HAP-1 (cell line): ENCODE measurements around the gene QKI.

Experiments used
- DNase-seq, 2 experiments: peaks; one replicate each; pipeline ENCODE4 v3.0.0-alpha.2; 2016 to 2020; ENCODE audit warnings: low spot score in 2 of 2
- H3K27me3 ChIP-seq: fragments of 250-450 bp; sonication (Bioruptor Pico); 2 replicates; pipeline ENCODE4 v1.5.1; 2020; ENCODE audit warnings: low read depth, mild to moderate bottlenecking, moderate library complexity
- H3K36me3 ChIP-seq: fragments of 250-450 bp; sonication (Bioruptor Pico); replicated peaks from 2 replicates; pipeline ENCODE4 v1.5.1; 2020; ENCODE audit warnings: mild to moderate bottlenecking
- H3K4me1 ChIP-seq: fragments of 250-450 bp; sonication (Bioruptor Pico); 2 replicates; pipeline ENCODE4 v1.5.1; 2020; ENCODE audit warnings: mild to moderate bottlenecking
- H3K4me3 ChIP-seq: fragments of 250-450 bp; sonication (Bioruptor Pico); 2 replicates; pipeline ENCODE4 v1.5.1; 2020; ENCODE audit warnings: mild to moderate bottlenecking, moderate library complexity
- H3K9me3 ChIP-seq: fragments of 250-450 bp; sonication (Bioruptor Pico); 2 replicates; pipeline ENCODE4 v1.5.1; 2020; ENCODE audit warnings: mild to moderate bottlenecking, moderate library complexity
- in situ Hi-C: fragments of 300-500 bp; cut with MboI; formaldehyde crosslinking; loops from 3 replicates; pipeline ENCODE4 v1.14.3; 2020; ENCODE audit warnings: low sequenced_read_pairs, inconsistent platforms, mixed read lengths

Gene QKI

GRCh38 chr6:163413345-163414116, 987 bp upstream of the QKI start:
- Histone ChIP-seq H3K4me3 (peak overlapping the region; percentile 49), H3K27me3 (no peaks in the 10 kb centered on the region), H3K4me1 (peaks cover 8% of the 10 kb centered on the region), H3K9me3 (no peaks in the 10 kb centered on the region), H3K36me3 (no peaks in the 10 kb centered on the region)
- in situ Hi-C loops: loop anchor here (10.0 kb wide), 1 partner anchor 559 kb away; no protein-coding TSS in a partner anchor
- DNase-seq: peak; percentile 71 to 84

GRCh38 chr6:163414946-163415619, 565 bp downstream of the QKI start:
- Histone ChIP-seq H3K27me3 (no peaks in the 10 kb centered on the region), H3K4me3 (peak overlapping the region; percentile 66), H3K36me3 (no peaks in the 10 kb centered on the region), H3K9me3 (no peaks in the 10 kb centered on the region), H3K4me1 (peaks cover 21% of the 10 kb centered on the region)
- in situ Hi-C loops: loop anchor here (10.0 kb wide), 1 partner anchor 560 kb away; no protein-coding TSS in a partner anchor
- DNase-seq: peak in 1 of 2 experiments; percentile 27

- Histone ChIP-seq H3K4me3 (peak overlapping the region; percentile 66), H3K36me3 (no peaks in the 10 kb centered on the region), H3K27me3 (no peaks in the 10 kb centered on the region), H3K9me3 (no peaks in the 10 kb centered on the region), H3K4me1 (peaks cover 25% of the 10 kb centered on the region)
- peak in 1 of 2 experiments; percentile 54 for DNase-seq
- in situ Hi-C loops: loop anchor here (10.0 kb wide), 1 partner anchor 561 kb away; no protein-coding TSS in a partner anchor
These were observed 1.4 kb downstream of the QKI start for GRCh38 chr6:163415620-163416556.

- Histone ChIP-seq H3K4me3 (peak overlapping the region; percentile 66), H3K36me3 (no peaks in the 10 kb centered on the region), H3K9me3 (no peaks in the 10 kb centered on the region), H3K4me1 (peaks cover 30% of the 10 kb centered on the region), H3K27me3 (no peaks in the 10 kb centered on the region)
- in situ Hi-C loops: loop anchor here (10.0 kb wide), 1 partner anchor 562 kb away; no protein-coding TSS in a partner anchor
- peak; percentile 74 to 83 for DNase-seq
These were observed 2.2 kb downstream of the QKI start for GRCh38 chr6:163416557-163417253.

- H3K27me3 ChIP-seq: no peaks in the 10 kb centered on the region
- H3K4me3 ChIP-seq: peak overlapping the region; percentile 66
- DNase-seq: no peak
- peaks cover 26% of the 10 kb centered on the region for H3K4me1 ChIP-seq
- no peaks in the 10 kb centered on the region for H3K36me3 ChIP-seq
- H3K9me3 ChIP-seq: no peaks in the 10 kb centered on the region
- in situ Hi-C loops: loop anchor here (10.0 kb wide), 1 partner anchor 563 kb away; no protein-coding TSS in a partner anchor
These were observed 3.1 kb downstream of the QKI start for GRCh38 chr6:163417595-163417994.

- in situ Hi-C loops: loop anchor here (10.0 kb wide), 1 partner anchor 564 kb away; no protein-coding TSS in a partner anchor
- H3K4me1 ChIP-seq: peaks cover 26% of the 10 kb centered on the region
- H3K9me3 ChIP-seq: no peaks in the 10 kb centered on the region
- DNase-seq: no peak
- no peaks in the 10 kb centered on the region for H3K27me3 ChIP-seq
- H3K4me3 ChIP-seq: peak overlapping the region; percentile 66
- no peaks in the 10 kb centered on the region for H3K36me3 ChIP-seq
These were observed 4.0 kb downstream of the QKI start for GRCh38 chr6:163418311-163419029.

- H3K4me1 ChIP-seq: peaks cover 26% of the 10 kb centered on the region
- H3K27me3 ChIP-seq: no peaks in the 10 kb centered on the region
- peak overlapping the region; percentile 66 for H3K4me3 ChIP-seq
- no peaks in the 10 kb centered on the region for H3K9me3 ChIP-seq
- DNase-seq: no peak
- no peaks in the 10 kb centered on the region for H3K36me3 ChIP-seq
- in situ Hi-C loops: loop anchor here (10.0 kb wide), 2 partner anchors 535 to 565 kb away; no protein-coding TSS in a partner anchor
These were observed 5.1 kb downstream of the QKI start for GRCh38 chr6:163419413-163420288.

- H3K36me3 ChIP-seq: no peaks in the 10 kb centered on the region
- H3K4me1 ChIP-seq: peaks cover 26% of the 10 kb centered on the region
- no peak for DNase-seq
- in situ Hi-C loops: loop anchor here (10.0 kb wide), 1 partner anchor 535 kb away; no protein-coding TSS in a partner anchor
- H3K4me3 ChIP-seq: no peak overlapping the region
- no peaks in the 10 kb centered on the region for H3K27me3 ChIP-seq
- H3K9me3 ChIP-seq: no peaks in the 10 kb centered on the region
These were observed 5.7 kb downstream of the QKI start for GRCh38 chr6:163420289-163420614.

- Histone ChIP-seq H3K27me3 (no peaks in the 10 kb centered on the region), H3K36me3 (no peaks in the 10 kb centered on the region), H3K4me1 (peaks cover 26% of the 10 kb centered on the region), H3K9me3 (no peaks in the 10 kb centered on the region), H3K4me3 (no peak overlapping the region)
- in situ Hi-C loops: loop anchor here (10.0 kb wide), 1 partner anchor 532 kb away; no protein-coding TSS in a partner anchor
- no peak for DNase-seq
These were observed 8.0 kb downstream of the QKI start for GRCh38 chr6:163422550-163422949.

- no peaks in the 10 kb centered on the region for H3K36me3 ChIP-seq
- in situ Hi-C loops: loop anchor here (10.0 kb wide), 1 partner anchor 531 kb away; no protein-coding TSS in a partner anchor
- H3K27me3 ChIP-seq: no peaks in the 10 kb centered on the region
- DNase-seq: no peak
- H3K9me3 ChIP-seq: no peaks in the 10 kb centered on the region
- H3K4me1 ChIP-seq: peaks cover 23% of the 10 kb centered on the region
- H3K4me3 ChIP-seq: no peak overlapping the region
These were observed 9.2 kb downstream of the QKI start for GRCh38 chr6:163423696-163424095.

GRCh38 chr6:163427498-163428254, 13.2 kb downstream of the QKI start:
- H3K36me3 ChIP-seq: no peaks in the 10 kb centered on the region
- in situ Hi-C loops: loop anchor here (10.0 kb wide), 1 partner anchor 527 kb away; no protein-coding TSS in a partner anchor
- H3K27me3 ChIP-seq: no peaks in the 10 kb centered on the region
- no peaks in the 10 kb centered on the region for H3K9me3 ChIP-seq
- H3K4me3 ChIP-seq: no peak overlapping the region
- DNase-seq: peak in 1 of 2 experiments; percentile 42
- peaks cover 18% of the 10 kb centered on the region for H3K4me1 ChIP-seq
